GM19463 (cell line): ENCODE measurements around the gene FOXE3.

Source experiments
- ATAC-seq: cut with Tn5 transposase; IDR thresholded peaks from one replicate; pipeline ENCODE4 v1.9.1; 2021; ENCODE audit warnings: mild to moderate bottlenecking, moderate library complexity; ENCODE audit not compliant: unreplicated experiment

Gene FOXE3

GRCh38 chr1:47433477-47434050 lies 17.5 kb downstream of the FOXE3 start:
- ATAC-seq, result no peak

DNA sequence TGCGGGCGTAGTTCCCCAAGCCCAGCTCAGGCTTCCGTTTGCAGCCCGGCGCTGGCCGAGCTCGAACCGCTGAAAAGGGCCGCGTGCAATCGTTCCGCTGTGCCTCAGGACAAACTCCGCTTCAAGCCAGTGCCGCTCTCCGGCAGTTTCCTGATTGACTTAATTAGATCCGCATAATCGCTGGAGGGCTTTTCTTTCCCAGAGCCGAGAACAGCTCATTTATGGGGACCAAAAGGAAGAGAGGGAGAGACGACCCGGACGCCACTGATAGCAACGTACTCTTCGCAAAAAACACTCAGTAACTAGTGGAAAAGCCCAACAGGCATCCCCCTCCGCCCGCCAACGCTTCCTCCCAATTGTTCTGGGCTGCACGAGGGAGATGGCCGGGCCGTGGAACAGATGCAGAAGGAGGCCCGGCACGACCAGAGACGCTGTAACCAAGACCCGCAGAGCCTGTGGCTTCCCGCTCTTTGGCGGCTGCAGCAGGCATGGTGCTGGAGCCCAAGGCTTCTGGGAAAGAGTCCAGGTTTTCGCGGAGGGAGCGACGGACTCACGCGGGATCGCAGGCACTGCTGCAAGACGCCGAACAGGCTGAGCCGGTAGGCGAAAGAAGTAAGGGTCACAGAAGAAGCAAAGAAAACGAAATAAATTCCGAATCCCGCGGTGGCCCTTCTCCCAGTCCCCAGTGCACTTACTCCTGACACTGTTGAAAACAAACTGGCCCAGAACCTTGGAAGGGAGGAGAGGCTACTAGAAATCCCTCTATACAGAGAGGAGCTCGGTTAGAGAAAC lies 18.2 kb downstream of the FOXE3 start:
- no peak for ATAC-seq

DNA sequence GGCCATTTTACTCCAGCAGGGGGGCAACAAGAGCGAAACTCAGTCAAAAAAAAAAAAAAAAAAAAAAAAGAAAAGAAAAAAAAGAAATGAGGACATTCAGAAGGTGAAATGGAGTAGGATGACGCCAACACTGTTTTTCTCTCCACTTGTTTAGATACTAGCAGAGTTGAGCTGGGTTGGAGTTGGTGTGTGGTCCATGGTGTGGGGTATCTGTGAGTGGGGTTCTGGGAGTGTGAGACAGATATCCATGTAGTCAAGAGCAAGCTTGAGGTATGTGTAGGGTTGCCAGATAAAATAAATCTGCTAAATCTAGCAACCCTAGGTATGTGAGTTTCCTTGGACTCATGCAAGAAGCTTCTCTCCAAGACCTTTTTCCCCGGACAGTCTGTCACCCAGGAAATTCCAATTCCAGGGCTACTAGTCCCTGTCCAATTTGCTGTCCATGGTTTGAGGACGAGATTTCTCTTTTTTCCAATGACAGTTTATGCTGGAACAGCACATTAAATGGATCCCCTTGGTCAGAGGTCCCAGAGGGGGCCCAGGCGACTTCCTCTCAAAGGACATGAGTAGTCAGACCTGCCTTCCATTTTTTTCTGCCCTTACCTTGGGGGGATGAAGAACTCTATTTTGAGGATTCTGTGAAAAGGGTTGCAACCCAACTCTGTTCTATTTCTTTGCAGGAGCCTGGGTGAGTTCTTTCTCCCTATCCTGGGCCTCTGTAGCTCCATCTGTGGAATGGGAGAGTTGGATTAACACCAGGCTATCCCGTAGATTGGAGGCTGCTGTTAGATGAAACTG lies 19.6 kb downstream of the FOXE3 start:
- ATAC-seq, result no peak

DNA sequence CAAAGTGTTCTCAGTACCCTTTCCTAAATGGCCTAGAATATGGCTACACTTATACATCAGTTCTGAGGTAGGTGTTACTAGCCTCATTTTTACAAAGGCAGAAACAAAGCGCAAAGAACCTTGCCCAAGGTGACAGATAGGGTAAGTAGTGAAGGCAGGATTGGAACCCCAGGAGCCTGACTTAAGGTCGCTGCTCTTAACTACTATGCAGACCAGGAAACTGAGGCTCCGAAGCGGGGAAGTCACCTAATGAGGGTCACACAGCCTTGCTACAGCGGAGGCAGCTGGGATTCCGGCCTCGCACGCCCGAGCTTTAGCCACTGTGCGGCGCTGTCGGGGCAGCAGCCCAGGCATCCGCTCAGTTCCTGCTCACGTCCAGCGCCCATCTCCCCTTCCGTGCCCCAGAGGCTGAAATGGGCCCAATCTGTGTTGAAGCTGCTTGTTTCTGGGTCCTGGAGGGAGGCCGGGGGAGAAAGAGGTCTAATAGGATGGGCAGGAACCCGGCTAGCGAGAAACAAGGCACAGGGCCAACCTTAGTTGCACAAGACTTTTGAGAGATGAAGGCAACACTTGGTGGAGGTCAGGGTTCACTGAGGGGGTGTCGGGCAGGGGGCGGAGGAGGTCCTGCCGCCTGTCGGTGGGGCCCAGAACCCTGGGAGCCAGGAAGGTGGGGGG lies 20.4 kb downstream of the FOXE3 start:
- peak; percentile 38 for ATAC-seq

GRCh38 chr1:47436979-47437446 lies 20.9 kb downstream of the FOXE3 start:
- peak; percentile 4 for ATAC-seq

- peak; percentile 84 for ATAC-seq
These were observed 21.5 kb downstream of the FOXE3 start, which contains the start of gene FOXD2 for GRCh38 chr1:47437447-47438164. Gene FOXD2, plus strand, starts transcription at chr1:47438044. Its CDS starts 92 bp downstream, at chr1:47438136.

DNA sequence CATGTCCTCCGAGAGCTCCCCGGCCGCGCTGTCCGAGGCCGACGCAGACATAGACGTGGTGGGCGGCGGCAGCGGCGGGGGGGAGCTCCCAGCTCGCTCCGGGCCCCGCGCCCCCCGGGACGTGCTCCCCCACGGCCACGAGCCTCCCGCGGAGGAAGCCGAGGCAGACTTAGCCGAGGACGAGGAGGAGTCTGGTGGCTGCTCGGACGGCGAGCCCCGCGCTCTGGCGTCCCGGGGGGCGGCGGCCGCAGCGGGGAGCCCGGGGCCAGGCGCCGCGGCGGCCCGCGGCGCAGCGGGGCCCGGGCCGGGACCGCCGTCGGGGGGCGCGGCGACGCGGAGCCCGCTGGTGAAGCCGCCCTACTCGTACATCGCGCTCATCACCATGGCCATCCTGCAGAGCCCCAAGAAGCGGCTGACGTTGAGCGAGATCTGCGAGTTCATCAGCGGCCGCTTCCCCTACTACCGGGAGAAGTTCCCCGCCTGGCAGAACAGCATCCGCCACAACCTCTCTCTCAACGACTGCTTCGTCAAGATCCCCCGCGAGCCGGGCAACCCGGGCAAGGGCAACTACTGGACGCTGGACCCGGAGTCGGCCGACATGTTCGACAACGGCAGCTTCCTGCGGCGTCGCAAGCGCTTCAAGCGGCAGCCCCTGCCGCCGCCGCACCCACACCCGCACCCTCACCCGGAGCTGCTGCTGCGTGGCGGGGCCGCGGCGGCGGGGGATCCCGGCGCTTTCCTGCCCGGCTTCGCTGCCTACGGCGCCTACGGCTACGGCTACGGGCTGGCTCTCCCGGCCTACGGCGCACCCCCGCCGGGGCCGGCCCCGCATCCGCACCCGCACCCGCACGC lies 22.3 kb downstream of the FOXE3 start:
- no peak for ATAC-seq

DNA sequence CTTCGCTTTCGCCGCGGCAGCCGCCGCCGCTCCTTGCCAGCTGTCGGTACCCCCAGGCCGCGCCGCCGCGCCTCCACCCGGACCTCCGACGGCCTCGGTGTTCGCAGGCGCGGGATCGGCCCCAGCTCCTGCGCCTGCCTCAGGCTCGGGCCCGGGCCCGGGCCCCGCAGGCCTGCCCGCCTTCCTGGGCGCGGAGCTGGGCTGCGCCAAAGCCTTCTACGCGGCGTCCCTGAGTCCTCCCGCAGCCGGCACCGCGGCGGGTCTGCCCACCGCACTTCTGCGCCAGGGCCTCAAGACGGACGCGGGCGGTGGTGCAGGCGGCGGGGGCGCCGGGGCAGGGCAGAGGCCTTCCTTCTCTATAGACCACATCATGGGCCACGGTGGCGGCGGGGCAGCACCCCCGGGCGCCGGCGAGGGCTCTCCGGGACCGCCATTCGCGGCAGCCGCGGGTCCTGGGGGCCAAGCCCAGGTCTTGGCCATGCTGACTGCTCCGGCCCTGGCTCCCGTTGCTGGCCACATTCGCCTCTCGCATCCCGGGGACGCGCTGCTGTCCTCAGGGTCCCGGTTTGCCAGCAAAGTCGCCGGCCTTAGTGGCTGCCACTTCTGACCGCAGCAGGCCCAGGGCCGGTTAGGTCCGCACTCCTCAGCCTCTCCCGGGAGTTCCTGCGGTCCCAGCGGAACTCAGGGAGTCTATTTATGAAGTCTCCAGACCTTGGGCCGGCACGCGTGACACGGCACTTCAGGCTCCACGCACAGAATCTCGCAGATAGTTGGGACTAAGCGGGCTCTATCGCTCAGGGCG lies 23.1 kb downstream of the FOXE3 start:
- no peak for ATAC-seq

DNA sequence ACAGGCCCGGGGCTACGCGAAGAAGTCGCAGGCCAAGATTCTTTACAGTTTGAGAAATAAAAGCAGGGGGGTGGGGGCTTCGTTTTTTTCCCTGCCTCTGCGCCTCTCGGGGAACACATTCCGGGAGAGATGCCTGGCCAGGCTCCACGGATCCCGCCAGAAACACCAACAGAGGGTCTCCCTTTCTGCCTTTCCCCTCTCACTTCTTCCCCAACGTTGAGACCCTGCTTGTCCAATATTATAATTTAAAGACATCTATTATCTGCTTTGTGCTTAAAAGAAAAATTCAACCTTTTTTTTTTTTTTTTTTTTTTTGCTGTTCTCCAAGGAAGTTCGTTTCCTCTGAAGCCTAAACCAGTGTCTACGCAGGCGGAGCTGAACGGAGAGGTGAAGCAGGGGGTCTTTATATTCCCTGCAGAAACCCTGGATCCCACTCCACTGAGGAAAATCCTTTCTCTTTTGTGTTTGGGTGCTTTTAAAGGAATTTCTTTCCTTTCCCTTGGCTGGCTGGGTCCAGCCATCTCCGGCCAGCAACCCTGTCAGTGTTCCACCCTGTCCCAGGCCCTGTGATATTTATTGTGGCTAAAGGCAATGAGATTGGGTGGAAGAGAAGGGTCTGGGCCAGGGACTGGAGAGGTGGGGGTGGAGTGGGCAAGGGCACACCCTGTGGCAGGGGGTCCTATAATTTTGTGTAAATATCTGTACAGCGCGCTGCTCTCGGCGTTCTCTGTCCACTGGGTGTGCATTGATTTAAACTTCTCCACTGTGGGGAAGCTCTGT lies 23.9 kb downstream of the FOXE3 start:
- ATAC-seq, result no peak

GRCh38 chr1:47440599-47441081 lies 24.6 kb downstream of the FOXE3 start:
- no peak for ATAC-seq

DNA sequence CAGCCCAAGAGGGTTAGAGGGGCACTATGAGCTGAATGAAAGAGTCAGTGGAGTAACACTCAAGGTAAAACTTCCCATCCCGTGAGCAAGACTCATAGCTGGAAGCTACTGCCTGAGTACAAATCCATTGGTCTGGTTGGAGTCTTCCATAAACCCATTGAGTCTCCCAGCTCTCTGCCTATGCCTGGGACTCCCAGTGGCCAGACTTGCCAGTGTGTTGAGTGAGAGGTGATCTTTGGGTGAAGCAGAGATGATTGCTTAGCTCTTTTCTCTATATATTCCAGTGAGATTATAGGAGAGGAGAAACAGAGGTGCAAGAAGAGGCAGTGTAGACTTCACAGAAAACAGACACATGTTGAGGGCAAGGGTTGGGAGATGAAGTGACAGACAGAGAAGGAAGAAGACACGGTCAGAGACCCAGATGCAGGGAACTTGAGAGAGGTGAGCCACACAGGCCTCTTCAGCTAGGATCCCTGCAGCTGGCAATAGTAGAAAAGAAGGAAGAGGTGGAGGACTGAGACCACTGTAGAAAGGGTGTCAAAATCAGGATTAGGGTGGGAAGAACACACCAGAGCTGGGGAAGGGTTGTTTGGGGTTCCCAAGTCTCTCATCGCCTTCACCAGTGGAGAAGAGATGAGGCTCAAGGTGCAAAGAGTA lies 25.5 kb downstream of the FOXE3 start:
- no peak for ATAC-seq

- ATAC-seq, result no peak
These were observed 26.1 kb downstream of the FOXE3 start for GRCh38 chr1:47442202-47442601.

GRCh38 chr1:47442842-47443529 lies 26.9 kb downstream of the FOXE3 start:
- no peak for ATAC-seq

DNA sequence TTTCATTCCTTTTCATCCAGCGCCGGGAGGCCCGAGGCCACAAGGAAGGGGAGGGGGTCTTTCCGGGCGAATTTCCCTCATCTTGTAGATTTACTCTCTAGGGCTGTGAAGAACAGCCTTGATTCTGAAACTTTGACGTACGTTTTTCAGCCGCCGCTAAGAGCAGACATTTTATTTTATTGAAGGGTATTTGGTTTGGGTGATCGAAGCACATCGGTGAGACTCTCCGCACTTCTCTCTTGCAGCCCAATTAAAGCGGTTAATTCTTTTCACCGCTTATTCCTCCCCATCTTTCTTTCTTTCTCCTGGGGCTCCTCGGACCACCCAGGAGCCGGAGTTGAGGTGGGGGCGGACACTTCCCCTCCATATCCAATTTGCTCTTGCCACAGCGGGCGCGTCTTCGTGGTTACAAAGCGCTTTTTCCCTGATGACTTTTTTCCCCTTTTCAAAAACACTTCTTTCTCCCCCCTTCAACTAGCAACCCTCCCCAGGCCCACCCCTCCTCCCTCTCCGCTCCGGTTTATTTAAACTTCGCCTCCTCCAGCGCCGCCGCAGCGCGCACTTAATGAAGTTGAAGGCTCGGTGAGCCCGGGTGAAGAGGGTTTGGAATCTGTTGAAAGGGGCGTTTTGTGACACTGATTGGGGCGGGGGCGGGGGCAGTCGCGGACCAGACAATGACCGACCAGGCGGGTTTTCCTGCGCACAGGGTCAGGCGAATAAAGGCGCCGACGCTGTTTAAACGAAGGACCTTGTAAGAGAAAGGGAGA lies 27.6 kb downstream of the FOXE3 start:
- ATAC-seq, result no peak

GRCh38 chr1:47444297-47444561 lies 28.1 kb downstream of the FOXE3 start:
- no peak for ATAC-seq
